Ascending aorta (tissue), 2 donors: ENCODE measurements around the gene CIPC. TPM values are rescaled to one million over a fixed set of nuclear protein-coding genes. Genes with fewer than 3 reads are reported as not detected.

Experiments
- DNase-seq, 2 donors: peaks; one replicate each; pipeline ENCODE4 v3.0.0-alpha.2; 2019; ENCODE audit warnings: low spot score in 2 of 2
- H3K27ac ChIP-seq, 2 donors: fragments of 200-600 bp; sonication (generic); one replicate each; pipeline ENCODE4 v1.5.1; 2016 to 2017; ENCODE audit warnings: mild to moderate bottlenecking in 1 of 2
- H3K27me3 ChIP-seq: fragments of 200-600 bp; sonication (generic); one replicate; pipeline ENCODE4 v1.5.1; 2017
- H3K36me3 ChIP-seq, 2 donors: fragments of 200-600 bp; sonication (generic); one replicate each; pipeline ENCODE4 v1.5.1; 2016
- H3K4me1 ChIP-seq, 2 donors: fragments of 200-600 bp; sonication (generic); one replicate each; pipeline ENCODE4 v1.5.1; 2016 to 2017; ENCODE audit warnings: mild to moderate bottlenecking in 1 of 2
- H3K4me3 ChIP-seq, 2 donors: fragments of 200-600 bp; sonication (generic); one replicate each; pipeline ENCODE4 v1.5.1; 2016 to 2017; ENCODE audit warnings: mild to moderate bottlenecking in 1 of 2
- H3K9me3 ChIP-seq, 2 donors: fragments of 200-600 bp; sonication (generic); one replicate each; pipeline ENCODE4 v1.5.1; 2016
- CTCF ChIP-seq, 3 experiments: fragments of 200-600 bp in 2 of 3; fragments of 450-650 bp in 1 of 3; sonication (generic) in 2 of 3; IDR thresholded peaks; one replicate each; pipeline ENCODE4 v1.5.1; 2016 to 2019; ENCODE audit warnings: antibody characterized with exemption in 3 of 3, mild to moderate bottlenecking in 1 of 3, moderate library complexity in 1 of 3
- intact Hi-C: fragments of 100-400 bp; cut with DNase I; formaldehyde crosslinking; loops from one replicate; pipeline ENCODE4 v1.15.1; 2023
- total RNA-seq: library from RNA; depleted of rRNA; stranded (reverse); fragments of >200 nt; gene quantifications from one replicate; pipeline ENCODE4 v1.1.0, GENCODE V29; 2016

The CIPC gene
- total RNA-seq, 1 donor from 2014 or later: 5.0 TPM

- intact Hi-C loops: no loop called here
- TF ChIP-seq CTCF (IDR thresholded peaks at IDR 0.05): no peak
- Histone ChIP-seq H3K4me3 (no peak overlapping the region), H3K36me3 (no peaks in the 10 kb centered on the region), H3K9me3 (peaks cover 4 to 5% of the 10 kb centered on the region in 2 donors), H3K27me3 (no peaks in the 10 kb centered on the region), H3K27ac (no peak overlapping the region), H3K4me1 (peaks cover 0 to under 1% of the 10 kb centered on the region in 2 donors)
- peak in 1 of 2 donors; percentile 7 for DNase-seq
Measured at GRCh38 chr14:77091518-77091917, 6.5 kb upstream of the CIPC start.

DNA sequence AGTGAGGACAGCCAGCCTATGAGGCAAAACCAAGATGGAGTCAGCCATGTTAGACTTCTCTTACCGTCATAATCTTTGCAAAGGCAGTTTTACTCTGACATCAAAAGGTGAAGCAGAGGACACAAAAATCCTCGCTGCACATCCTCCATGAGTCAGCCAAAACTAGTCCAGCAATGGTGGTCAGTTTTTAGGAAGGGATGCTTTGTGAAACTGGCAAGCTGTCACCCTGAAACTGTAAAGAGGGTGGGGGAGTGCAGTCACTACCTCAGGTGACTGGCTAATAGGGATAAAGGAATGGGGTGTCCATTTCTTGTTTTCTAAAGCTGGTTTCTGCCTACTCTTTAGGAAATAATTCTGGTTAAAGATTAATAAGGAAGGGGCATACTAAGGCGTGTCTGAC, 5.4 kb upstream of the CIPC start:
- TF ChIP-seq CTCF (IDR thresholded peaks at IDR 0.05): no peak
- Histone ChIP-seq H3K27ac (no peak overlapping the region), H3K4me1 (peaks cover 0 to 6% of the 10 kb centered on the region in 2 donors), H3K36me3 (no peaks in the 10 kb centered on the region), H3K4me3 (no peak overlapping the region), H3K27me3 (no peaks in the 10 kb centered on the region), H3K9me3 (peaks cover 4 to 5% of the 10 kb centered on the region in 2 donors)
- DNase-seq: peak in 1 of 2 donors; percentile 33
- intact Hi-C loops: no loop called here

DNA sequence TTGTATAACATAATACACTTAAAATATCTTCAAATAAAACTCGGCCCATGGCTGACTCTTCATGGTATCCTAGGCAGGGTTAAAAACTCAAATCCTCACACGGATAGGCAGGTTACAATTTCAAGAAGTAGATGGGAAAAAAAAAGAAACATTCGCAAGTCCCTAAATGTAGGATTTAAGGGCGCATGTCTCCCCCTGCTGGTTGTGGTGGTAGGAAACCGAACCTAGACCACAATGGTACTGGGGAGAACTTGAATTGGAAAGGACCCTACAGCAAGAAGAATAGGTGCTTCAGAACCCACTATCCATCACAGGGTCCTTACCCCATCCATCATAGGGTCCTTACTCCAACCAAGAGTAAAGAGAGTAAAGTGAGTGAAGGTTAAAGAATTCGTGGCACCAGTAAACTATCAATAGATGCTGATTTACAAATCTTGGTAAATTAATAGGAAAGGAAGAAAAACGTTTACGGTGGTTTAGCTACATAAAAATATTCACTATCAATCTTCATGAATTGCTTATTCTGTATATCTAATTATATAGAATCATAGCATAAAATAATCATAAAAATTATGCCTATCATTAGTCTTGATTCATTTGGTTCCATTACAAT, 3.3 kb upstream of the CIPC start:
- Histone ChIP-seq H3K4me1 (peaks cover 0 to 8% of the 10 kb centered on the region in 2 donors), H3K36me3 (no peaks in the 10 kb centered on the region), H3K9me3 (peaks cover 4 to 5% of the 10 kb centered on the region in 2 donors), H3K4me3 (no peak overlapping the region), H3K27me3 (no peaks in the 10 kb centered on the region), H3K27ac (no peak overlapping the region)
- intact Hi-C loops: loop anchor here (5.0 kb wide), 3 partner anchors 322 to 392 kb away; partner anchors contain the start of genes AHSA1 and VIPAS39
- peak; percentile 57 to 77 (median 69) for TF ChIP-seq CTCF (IDR thresholded peaks at IDR 0.05)
- DNase-seq: peak in 1 of 2 donors; percentile 82

GRCh38 chr14:77097006-77097699, 905 bp upstream of the CIPC start:
- no peak for DNase-seq
- Histone ChIP-seq H3K9me3 (no peaks in the 10 kb centered on the region), H3K4me3 (peak overlapping the region; percentile 57 to 89), H3K27ac (peak overlapping the region; percentile 95 to 97), H3K36me3 (no peaks in the 10 kb centered on the region), H3K4me1 (peaks cover 0 to 29% of the 10 kb centered on the region in 2 donors), H3K27me3 (no peaks in the 10 kb centered on the region)
- intact Hi-C loops: loop anchor here (2.0 to 5.0 kb wide), 5 partner anchors 28 to 395 kb away; partner anchors contain the start of genes AHSA1 and VIPAS39
- no peak for TF ChIP-seq CTCF (IDR thresholded peaks at IDR 0.05)

DNA sequence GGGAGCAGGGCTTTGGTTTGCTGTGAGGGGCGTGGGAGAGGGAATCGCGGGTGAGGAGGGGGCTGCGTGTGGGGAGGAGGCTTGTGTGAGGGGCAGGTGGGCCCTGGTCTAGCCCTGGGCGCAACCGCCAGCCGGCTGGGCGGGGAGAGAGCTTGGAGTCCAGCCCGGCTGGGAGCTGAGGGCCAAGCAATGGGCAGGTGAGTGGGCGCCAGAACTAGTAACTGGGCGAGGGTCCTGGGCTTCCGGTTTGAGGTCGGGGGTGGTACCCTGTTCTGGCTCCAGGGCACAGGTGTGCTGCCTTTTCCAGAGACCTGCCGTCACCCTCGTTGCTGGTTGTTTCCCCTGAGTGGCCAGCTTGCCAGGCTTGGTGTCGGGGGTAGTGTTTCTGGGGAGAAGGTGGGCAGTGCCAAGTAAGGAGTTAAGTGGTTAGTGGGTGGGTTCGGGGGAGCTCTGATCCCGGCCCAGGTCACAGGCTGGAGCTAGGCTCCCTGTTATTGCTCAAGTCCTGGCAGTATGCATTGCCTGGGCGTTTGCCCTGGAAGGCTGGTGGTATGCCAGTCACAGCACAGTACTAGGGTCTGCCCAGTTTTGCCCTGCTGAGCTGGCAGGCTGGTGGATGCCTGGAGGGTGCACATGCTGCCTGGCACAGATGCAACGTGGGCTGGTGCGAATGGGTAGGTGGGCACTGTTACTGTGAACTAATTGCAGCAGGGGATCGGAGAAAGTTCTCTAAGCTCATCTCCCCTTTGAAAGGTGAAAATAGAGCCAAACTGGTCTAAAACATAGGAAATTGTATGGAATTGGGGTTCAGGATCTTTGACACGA, 683 bp downstream of the CIPC start:
- peak overlapping the region; percentile 96 to 97 for H3K27ac ChIP-seq
- H3K27me3 ChIP-seq: no peaks in the 10 kb centered on the region
- H3K36me3 ChIP-seq: no peaks in the 10 kb centered on the region
- H3K4me1 ChIP-seq: peaks cover 7 to 45% of the 10 kb centered on the region in 2 donors
- DNase-seq: peak; percentile 29 to 89
- intact Hi-C loops: loop anchor here (1.0 to 5.0 kb wide), 8 partner anchors 26 to 396 kb away; partner anchors contain the start of genes AHSA1, ANGEL1, GSTZ1 and IRF2BPL
- no peak for TF ChIP-seq CTCF (IDR thresholded peaks at IDR 0.05)
- no peaks in the 10 kb centered on the region for H3K9me3 ChIP-seq
- peak overlapping the region; percentile 89 to 94 for H3K4me3 ChIP-seq
